ENCODE results near the gene PDZK1. TPM values are rescaled to one million over a fixed set of nuclear protein-coding genes. Genes with fewer than 3 reads are reported as not detected.

The PDZK1 gene
- total and polyA plus RNA-seq, 2 of the 8 experiments (the other 6 are each of a cell fraction or from before 2014, with no cell fraction given), result 0.17 TPM; not detected in 1

DNA sequence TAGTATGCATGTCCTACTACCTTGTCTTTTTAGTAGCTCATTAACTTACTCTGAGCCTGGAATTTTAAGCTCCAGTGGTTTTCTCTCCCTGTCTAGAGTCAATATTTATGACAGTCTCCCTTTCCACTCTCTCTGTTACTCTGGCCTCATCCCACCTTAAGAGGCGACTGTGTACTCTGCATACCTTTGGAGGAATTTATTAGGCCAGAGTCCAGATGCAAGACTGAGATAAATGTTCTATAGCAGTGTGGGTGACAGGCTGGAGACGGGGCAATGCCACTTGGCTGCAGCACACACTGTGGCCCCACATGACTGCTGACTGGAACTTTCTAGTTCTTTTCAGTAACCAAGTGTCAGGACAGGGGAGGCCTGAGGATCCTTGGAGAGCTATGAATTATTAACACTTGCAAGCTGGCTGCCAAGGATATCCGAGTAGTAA lies 4.1 kb upstream of the PDZK1 start:
- no peaks in the 10 kb centered on the region for H3K9me3 ChIP-seq (ENCODE audit: insufficient read depth in 2 of 2, low read depth in 1 of 2, low read length in 1 of 2)
- H3K79me2 ChIP-seq (ENCODE audit: control insufficient read depth in 1 of 2, insufficient read depth in 2 of 2, low read length in 2 of 2), result no peaks in the 10 kb centered on the region
- H4K8ac ChIP-seq (ENCODE audit: extremely low read depth, insufficient read depth, low read length), result no peak overlapping the region
- no peak overlapping the region for H3K4me3 ChIP-seq (ENCODE audit: extremely low read depth in 1 of 4, insufficient read depth in 2 of 4, low read depth in 3 of 4, low read length in 4 of 4)
- FAIRE-seq (no peak), DNase-seq (ENCODE audit: low read depth in 1 of 2, low spot score in 2 of 2) (no peak)
- ChIA-PET POLR2A (ENCODE audit: partially characterized antibody) (no interaction called here), CTCF (ENCODE audit: partially characterized antibody) (interaction anchor here (1.2 kb wide), 1 partner anchor 11 kb away, joined by 3 read pairs; no protein-coding TSS in a partner anchor)
- H2BK120ac ChIP-seq (replicated peaks; ENCODE audit: low read depth, low read length), result no peak overlapping the region
- no peaks in the 10 kb centered on the region for H3K79me1 ChIP-seq (ENCODE audit: low read depth, low read length)
- H4K20me1 ChIP-seq (replicated peaks in 1 of 2; ENCODE audit: control insufficient read depth in 1 of 2, insufficient read depth in 2 of 2, low read length in 2 of 2), result no peaks in the 10 kb centered on the region
- H3K9ac ChIP-seq (replicated peaks in 1 of 4; ENCODE audit: extremely low read depth in 1 of 4, low read depth in 3 of 4, low read length in 3 of 4), result no peak overlapping the region
- TF ChIP-seq EZH2 (IDR thresholded peaks at IDR 0.05; ENCODE audit: low read depth, low read length, severe bottlenecking) (no peak), JUND (IDR thresholded peaks at IDR 0.05; ENCODE audit: low read length) (no peak), SAP30 (IDR thresholded peaks at IDR 0.05; ENCODE audit: insufficient read depth, insufficient replicate concordance, low read length) (no peak), KDM4A (IDR thresholded peaks at IDR 0.05; ENCODE audit: low read depth, low read length, severe bottlenecking) (no peak)
- no peaks in the 10 kb centered on the region for H3K27me3 ChIP-seq (replicated peaks in 1 of 4; ENCODE audit: control insufficient read depth in 3 of 4, extremely low read depth in 1 of 4, insufficient read depth in 3 of 4, low read length in 3 of 4)
- H3K36me3 ChIP-seq (ENCODE audit: control insufficient read depth in 2 of 4, insufficient read depth in 4 of 4, low read length in 3 of 4), result no peaks in the 10 kb centered on the region
- no peak overlapping the region for H2BK15ac ChIP-seq (ENCODE audit: low read length)
- H3K4me1 ChIP-seq (replicated peaks in 1 of 4; ENCODE audit: control insufficient read depth in 3 of 4, insufficient read depth in 4 of 4, low read length in 3 of 4), result peaks cover 0 to 10% (median 5%) of the 10 kb centered on the region in 4 experiments; a peak in 6 of 7 replicates
- H2BK5ac ChIP-seq (ENCODE audit: low read depth, low read length), result no peak overlapping the region
- H3K23ac ChIP-seq (ENCODE audit: insufficient read length), result no peak overlapping the region
- no peak overlapping the region for H4K5ac ChIP-seq (ENCODE audit: insufficient read length, low read depth, low read length)
- no peak overlapping the region for H2AFZ ChIP-seq (ENCODE audit: low read length)
- H3K18ac ChIP-seq (ENCODE audit: extremely low read depth, low read length), result no peak overlapping the region
- H2BK12ac ChIP-seq (ENCODE audit: low read depth, low read length), result no peak overlapping the region
- 91% methylated on average over 3 of the region's 3 CpGs; no CpG with 5 or more reads in 1 of the 2 experiments for WGBS, 2 experiments (ENCODE audit: extremely low coverage in 1 of 2, insufficient coverage in 1 of 2, insufficient read length in 1 of 2, insufficient replicate concordance in 2 of 2, low coverage in 1 of 2, low lambda C conversion rate in 2 of 2, missing lambda C conversion rate in 1 of 2)
- no peak overlapping the region for H3K56ac ChIP-seq (replicated peaks; ENCODE audit: insufficient read length, low read depth, low read length)
- no peak overlapping the region for H2BK20ac ChIP-seq (ENCODE audit: low read length)
- H3K27ac ChIP-seq (ENCODE audit: low read depth, low read length), result no peak overlapping the region
- no peak overlapping the region for H3K4ac ChIP-seq (replicated peaks; ENCODE audit: insufficient read length, low read depth, low read length)
- H4K91ac ChIP-seq (replicated peaks; ENCODE audit: insufficient read length, low read length), result no peak overlapping the region
- no peak overlapping the region for H3K14ac ChIP-seq (ENCODE audit: insufficient read length)
- H2AK5ac ChIP-seq (ENCODE audit: low read depth, low read length), result no peak overlapping the region
- no peak overlapping the region for H3K4me2 ChIP-seq (ENCODE audit: insufficient read depth in 1 of 2, low read depth in 2 of 2, low read length in 2 of 2)
- H3K23me2 ChIP-seq (ENCODE audit: low read depth, low read length), result no peaks in the 10 kb centered on the region
